Activated CD4-positive, alpha-beta T cell treated with anti-CD3 and anti-CD28 coated beads for 36 hours (primary cell): Measurements from ENCODE around the gene UBAP1L. TPM values are rescaled to one million over a fixed set of nuclear protein-coding genes. Genes with fewer than 3 reads are reported as not detected.
A peak's percentile ranks its signal among the peaks of the same experiment; 100 is the strongest.

Source experiments
- ATAC-seq: fragments of 200-7000 bp; cut with Tn5 transposase; one replicate; pipeline ENCODE4 v1.10.0; 2021; ENCODE audit warnings: mild to moderate bottlenecking, moderate library complexity
- CTCF ChIA-PET: fragments of 350-600 bp; sonication (Branson Sonifier 250); formaldehyde crosslinking; loops from one replicate; lab custom pipeline; 2021; ENCODE audit warnings: antibody characterized with exemption; lab: Charles Lee
- POLR2A ChIA-PET: fragments of 350-600 bp; sonication (Branson Sonifier 250); formaldehyde crosslinking; loops from one replicate; lab custom pipeline; 2021; ENCODE audit warnings: antibody characterized with exemption, inconsistent platforms; lab: Charles Lee
- DNase-seq: peaks from one replicate; pipeline ENCODE4 v3.0.0-alpha.2; 2020
- H3K27ac Mint-ChIP-seq: one replicate; pipeline ENCODE4 v1.8.0; 2021; ENCODE audit warnings: mixed read lengths
- H3K27me3 Mint-ChIP-seq: one replicate; pipeline ENCODE4 v1.8.0; 2021; ENCODE audit warnings: mixed read lengths
- H3K36me3 Mint-ChIP-seq: one replicate; pipeline ENCODE4 v1.8.0; 2021; ENCODE audit warnings: low read depth, mixed read lengths
- H3K4me1 Mint-ChIP-seq: one replicate; pipeline ENCODE4 v1.8.0; 2021; ENCODE audit warnings: mixed read lengths
- H3K4me3 Mint-ChIP-seq: one replicate; pipeline ENCODE4 v1.8.0; 2021; ENCODE audit warnings: mild to moderate bottlenecking, moderate library complexity, mixed read lengths
- H3K9me3 Mint-ChIP-seq: one replicate; pipeline ENCODE4 v1.8.0; 2021; ENCODE audit warnings: low read depth, mixed read lengths
- intact Hi-C, 2 experiments: fragments of 100-400 bp; cut with DNase I in 1 of 2; cut with micrococcal nuclease in 1 of 2; formaldehyde crosslinking; loops; one replicate each; pipeline versions ENCODE4 v1.14.2 to v1.15.1; 2022 to 2024; cut with DNase I, micrococcal nuclease
- total RNA-seq, 2 experiments: library from RNA; stranded (reverse); gene quantifications; one replicate each; pipeline ENCODE4 v1.2.3, GENCODE V29; 2021

The UBAP1L gene
- total RNA-seq, 2 experiments from 2014 or later: 2.7 to 3.2 TPM

DNA sequence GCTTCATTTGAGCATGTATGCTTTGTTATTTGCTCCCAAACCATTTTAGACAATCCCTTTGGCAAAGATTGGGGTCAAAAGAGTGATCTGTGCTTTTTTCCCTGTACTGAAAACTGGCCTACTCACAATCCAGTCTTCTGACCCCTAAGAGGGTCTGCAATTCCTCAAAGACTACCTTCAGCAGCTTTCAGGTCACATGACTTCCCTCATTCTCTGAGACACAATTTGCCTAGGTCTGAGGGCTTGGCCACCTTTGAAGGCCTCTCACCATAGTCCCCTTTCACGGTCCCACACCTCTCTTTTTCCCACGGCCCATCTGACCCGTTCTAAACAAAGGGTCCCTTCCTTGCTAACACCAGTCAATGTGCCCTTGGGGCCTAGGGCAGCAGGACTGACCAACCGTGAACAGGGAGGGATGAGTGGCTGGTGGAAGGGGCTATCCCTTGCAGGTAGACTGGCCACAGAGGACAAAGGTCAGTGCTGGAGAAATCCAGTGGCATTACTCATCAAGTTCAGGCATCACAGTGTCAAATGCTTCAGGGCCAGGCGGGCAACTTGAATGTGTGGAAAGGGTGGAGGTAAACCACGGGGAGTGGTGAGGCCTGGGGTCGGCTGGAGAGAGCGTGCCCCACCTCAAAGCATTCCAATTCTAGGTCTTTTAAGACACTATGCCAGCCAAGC, 58.0 kb downstream of the UBAP1L start:
- Mint-ChIP-seq H3K4me1 (no peaks in the 10 kb centered on the region), H3K27ac (no peak overlapping the region), H3K9me3 (no peaks in the 10 kb centered on the region), H3K36me3 (no peaks in the 10 kb centered on the region), H3K4me3 (no peak overlapping the region), H3K27me3 (no peaks in the 10 kb centered on the region)
- no peak for ATAC-seq
- intact Hi-C loops: no loop called here
- DNase-seq: no peak
- ChIA-PET POLR2A (no interaction called here), CTCF (interaction anchor here (0.5 to 1.5 kb wide), 4 partner anchors 16 to 1139 kb away, joined by 3 to 5 read pairs (median 3); no protein-coding TSS in a partner anchor)

DNA sequence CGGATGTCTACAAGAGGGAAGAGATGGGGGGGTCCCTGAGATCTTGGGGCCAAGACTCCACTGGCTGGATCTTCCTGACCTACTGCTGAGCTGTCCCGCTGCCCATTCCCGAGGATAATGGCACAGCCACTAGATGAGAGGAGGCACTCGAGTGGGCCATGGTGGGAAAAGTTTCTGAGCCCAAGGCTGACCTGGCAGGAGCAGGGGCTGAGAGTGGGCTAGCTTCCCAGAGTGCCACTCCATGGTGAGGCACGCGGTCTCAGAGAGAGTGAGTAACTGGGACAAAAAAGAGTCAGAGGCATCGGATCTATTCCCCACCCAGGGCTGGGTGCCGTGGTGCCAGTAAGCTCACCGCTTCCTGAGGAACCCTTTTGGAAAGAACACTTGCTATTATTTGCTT, 58.9 kb downstream of the UBAP1L start:
- no peaks in the 10 kb centered on the region for H3K27me3 Mint-ChIP-seq
- H3K9me3 Mint-ChIP-seq: no peaks in the 10 kb centered on the region
- ChIA-PET POLR2A (interaction anchor here (0.6 kb wide), 1 partner anchor 805 kb away, joined by 3 read pairs; no protein-coding TSS in a partner anchor), CTCF (interaction anchor here (0.8 to 2.0 kb wide), 9 partner anchors 12 to 244 kb away, joined by 3 to 5 read pairs (median 5); partner anchors contain the start of gene SLC51B)
- no peak for DNase-seq
- H3K36me3 Mint-ChIP-seq: no peaks in the 10 kb centered on the region
- H3K27ac Mint-ChIP-seq: no peak overlapping the region
- no peaks in the 10 kb centered on the region for H3K4me1 Mint-ChIP-seq
- no peak for ATAC-seq
- H3K4me3 Mint-ChIP-seq: no peak overlapping the region
- intact Hi-C loops: no loop called here

DNA sequence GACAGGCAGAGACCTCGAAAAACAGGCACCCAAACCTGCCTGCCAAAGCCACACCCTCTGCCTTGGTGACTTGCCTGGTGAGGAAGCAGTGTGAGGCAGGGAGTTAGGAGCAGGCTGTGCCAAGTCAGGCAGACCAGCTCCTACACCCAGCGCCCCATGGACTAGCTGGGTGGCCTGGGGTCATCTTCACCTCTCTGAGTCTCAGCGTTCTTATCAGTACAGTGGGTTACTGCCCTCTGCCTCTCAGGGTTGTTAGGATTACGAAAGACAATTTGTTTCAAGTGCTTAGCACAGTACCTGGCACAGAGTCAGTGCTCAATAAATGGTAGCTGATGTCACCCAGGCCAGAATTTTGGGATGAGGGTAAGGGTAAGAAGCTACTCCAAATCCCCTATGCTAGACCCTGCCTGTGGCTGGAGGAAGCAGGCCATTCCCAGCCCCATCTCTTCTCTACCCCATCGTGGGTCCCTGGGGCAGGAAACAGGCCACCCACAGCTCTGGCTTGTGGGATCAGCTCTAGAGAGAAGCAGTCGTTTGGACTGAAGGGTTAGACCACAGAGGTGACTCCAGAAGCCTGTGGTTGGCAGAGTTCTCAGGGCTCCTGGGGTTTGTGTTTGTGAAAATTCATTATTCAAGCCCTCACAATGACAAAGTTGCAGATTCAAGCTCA, 59.7 kb downstream of the UBAP1L start:
- DNase-seq: no peak
- Mint-ChIP-seq H3K27ac (no peak overlapping the region), H3K9me3 (no peaks in the 10 kb centered on the region), H3K4me1 (peaks cover 2% of the 10 kb centered on the region), H3K4me3 (no peak overlapping the region), H3K36me3 (no peaks in the 10 kb centered on the region), H3K27me3 (no peaks in the 10 kb centered on the region)
- ChIA-PET POLR2A (interaction anchor here (0.6 kb wide), 2 partner anchors 40 to 804 kb away, joined by 3 to 6 read pairs; no protein-coding TSS in a partner anchor), CTCF (interaction anchor here (0.6 to 2.0 kb wide), 16 partner anchors 9 to 1848 kb away, joined by 3 to 8 read pairs (median 5); partner anchors contain the start of gene SLC51B)
- no peak for ATAC-seq
- intact Hi-C loops: loop anchor here in 1 of 2 experiments (2.0 kb wide), 3 partner anchors 23 to 249 kb away; partner anchors contain the start of genes RNU5A-1 and RNU5B-1

DNA sequence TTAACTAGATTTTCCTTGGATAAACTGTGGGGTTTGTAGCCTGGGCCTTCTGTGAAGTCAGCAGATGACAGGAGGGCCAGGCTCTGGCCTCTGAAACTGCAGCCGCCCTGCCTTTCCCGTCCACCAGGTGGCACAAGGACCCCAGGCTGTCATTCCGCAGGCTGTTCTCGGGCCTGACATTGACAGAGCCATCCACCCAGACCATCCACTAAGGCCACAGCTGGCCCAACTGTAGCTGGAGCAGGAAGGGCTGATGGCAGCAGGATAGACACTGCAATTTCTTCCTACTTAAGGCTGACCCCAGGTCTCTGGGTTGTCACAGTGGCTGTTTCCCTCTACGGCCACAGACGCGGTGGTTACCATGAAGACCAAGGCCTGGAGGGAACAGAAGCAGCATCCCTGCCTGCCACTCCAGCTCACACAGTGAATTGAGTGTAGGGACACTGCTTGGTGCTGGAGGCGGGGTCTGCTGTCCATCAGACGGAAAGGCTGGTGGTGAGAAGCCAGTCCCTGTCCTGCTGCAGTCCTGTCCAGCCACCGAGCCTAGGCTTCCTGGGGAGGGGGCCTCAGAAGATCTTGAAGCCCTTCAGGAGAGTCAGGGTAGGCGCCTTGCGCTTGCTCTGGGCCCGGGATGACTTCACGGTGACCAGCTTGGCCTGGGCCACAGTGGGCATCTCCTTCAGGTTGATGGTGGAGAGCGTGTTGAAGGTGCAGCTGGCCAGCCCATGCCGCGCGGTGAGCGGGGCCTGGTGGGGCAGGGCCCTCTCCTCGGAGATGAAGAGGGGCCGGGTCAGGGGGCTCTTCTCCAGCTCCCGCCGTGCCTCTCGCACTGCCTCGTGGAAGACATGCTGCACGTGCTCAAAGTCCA, 60.4 kb downstream of the UBAP1L start:
- H3K27me3 Mint-ChIP-seq: no peaks in the 10 kb centered on the region
- H3K4me1 Mint-ChIP-seq: peaks cover 10% of the 10 kb centered on the region
- POLR2A ChIA-PET: interaction anchor here (0.6 kb wide), 1 partner anchor 41 kb away, joined by 6 read pairs; no protein-coding TSS in a partner anchor
- peak; percentile 57 for ATAC-seq
- CTCF ChIA-PET: interaction anchor here (0.5 to 2.0 kb wide), 16 partner anchors 8 to 1848 kb away, joined by 3 to 8 read pairs (median 4); no protein-coding TSS in a partner anchor
- no peak overlapping the region for H3K27ac Mint-ChIP-seq
- peak; percentile 79 for DNase-seq
- H3K36me3 Mint-ChIP-seq: no peaks in the 10 kb centered on the region
- intact Hi-C loops: loop anchor here (1.0 to 5.0 kb wide), 8 partner anchors 24 to 333 kb away; partner anchors contain the start of genes RNU5A-1 (in 1 of the 2) and RNU5B-1 (in 1 of the 2)
- no peak overlapping the region for H3K4me3 Mint-ChIP-seq
- no peaks in the 10 kb centered on the region for H3K9me3 Mint-ChIP-seq

DNA sequence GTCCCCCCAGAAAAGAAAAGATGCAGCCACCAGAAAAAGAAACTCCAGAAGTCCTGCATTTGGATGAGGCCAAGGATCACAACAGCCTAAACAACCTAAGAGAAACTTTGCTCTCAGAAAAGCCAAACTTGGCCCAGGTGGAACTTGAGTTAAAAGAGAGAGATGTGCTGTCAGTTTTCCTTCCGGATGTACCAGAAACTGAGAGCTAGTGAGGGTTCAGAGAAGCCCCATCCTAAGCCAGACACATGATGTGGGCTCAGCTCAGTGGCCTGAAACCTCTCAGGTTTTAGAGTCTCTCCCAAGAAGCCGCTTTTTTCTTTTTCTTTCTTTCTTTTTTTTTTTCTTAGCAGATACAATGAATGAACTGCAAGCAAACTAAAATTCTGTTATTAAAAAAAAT, 62.0 kb downstream of the UBAP1L start:
- intact Hi-C loops: loop anchor here (5.0 kb wide), 2 partner anchors 49 to 334 kb away; no protein-coding TSS in a partner anchor
- Mint-ChIP-seq H3K27ac (no peak overlapping the region), H3K4me1 (peaks cover 16% of the 10 kb centered on the region), H3K9me3 (no peaks in the 10 kb centered on the region), H3K36me3 (no peaks in the 10 kb centered on the region), H3K27me3 (no peaks in the 10 kb centered on the region), H3K4me3 (no peak overlapping the region)
- POLR2A ChIA-PET: interaction anchor here (0.6 kb wide), 1 partner anchor 235 kb away, joined by 7 read pairs; no protein-coding TSS in a partner anchor
- CTCF ChIA-PET: interaction anchor here (0.6 to 1.6 kb wide), 4 partner anchors 19 to 266 kb away, joined by 3 to 5 read pairs (median 5); no protein-coding TSS in a partner anchor
- no peak for ATAC-seq
- no peak for DNase-seq

DNA sequence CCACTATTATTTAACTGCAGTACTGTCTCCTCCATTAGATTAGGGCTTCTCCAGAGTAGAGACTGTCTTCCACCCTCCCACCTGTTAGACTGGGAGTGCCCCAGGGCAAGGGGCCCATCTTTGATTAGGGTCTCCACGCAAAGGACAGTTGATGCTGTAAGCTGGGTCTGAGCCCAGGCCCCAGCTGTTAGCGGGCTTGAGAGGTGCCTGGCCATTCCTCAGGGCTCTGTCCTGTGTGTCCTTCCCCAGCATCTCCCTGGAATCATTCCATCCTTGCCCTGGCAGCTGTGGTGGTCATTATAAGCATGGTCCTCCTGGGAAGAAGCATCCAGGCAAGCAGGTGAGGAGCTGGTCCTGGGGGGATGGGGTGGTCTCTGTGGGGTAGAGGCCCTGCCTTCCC, 63.7 kb downstream of the UBAP1L start:
- CTCF ChIA-PET: interaction anchor here (0.6 to 1.0 kb wide), 3 partner anchors 8 to 447 kb away, joined by 3 to 4 read pairs (median 3); no protein-coding TSS in a partner anchor

DNA sequence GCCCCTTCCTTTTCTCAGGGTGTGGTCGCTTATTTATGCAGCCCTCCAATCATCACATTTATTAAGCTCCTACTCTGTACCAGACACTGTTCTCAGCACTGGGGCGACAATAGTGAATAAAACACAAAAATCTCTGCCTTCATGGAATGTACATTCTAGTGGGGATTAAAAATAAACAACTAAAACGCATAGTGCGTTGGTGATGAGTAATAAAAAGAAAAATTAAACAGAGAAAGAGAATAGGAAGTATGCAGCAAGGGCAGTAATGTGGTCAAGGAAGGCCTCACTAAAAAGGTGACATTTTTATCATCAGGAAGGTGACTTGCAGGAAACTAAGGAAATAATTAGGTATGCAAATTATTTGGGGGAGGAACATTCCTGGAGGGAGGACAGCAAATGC, 64.7 kb downstream of the UBAP1L start:
- intact Hi-C loops: loop anchor here (5.0 kb wide), 2 partner anchors 52 to 337 kb away; no protein-coding TSS in a partner anchor
- CTCF ChIA-PET: no interaction called here
- no peaks in the 10 kb centered on the region for H3K36me3 Mint-ChIP-seq
- POLR2A ChIA-PET: no interaction called here
- no peaks in the 10 kb centered on the region for H3K9me3 Mint-ChIP-seq
- ATAC-seq: no peak
- H3K27ac Mint-ChIP-seq: no peak overlapping the region
- no peak overlapping the region for H3K4me3 Mint-ChIP-seq
- peaks cover 16% of the 10 kb centered on the region for H3K4me1 Mint-ChIP-seq
- H3K27me3 Mint-ChIP-seq: peaks cover 2% of the 10 kb centered on the region
- DNase-seq: no peak

More for the DNA sequence above, 63.7 kb downstream of the UBAP1L start:
- no peak overlapping the region for H3K27ac Mint-ChIP-seq
- H3K36me3 Mint-ChIP-seq: no peaks in the 10 kb centered on the region
- DNase-seq: no peak
- H3K4me1 Mint-ChIP-seq: peaks cover 16% of the 10 kb centered on the region
- peaks cover 2% of the 10 kb centered on the region for H3K27me3 Mint-ChIP-seq
- intact Hi-C loops: loop anchor here (5.0 kb wide), 2 partner anchors 51 to 336 kb away; no protein-coding TSS in a partner anchor
- H3K4me3 Mint-ChIP-seq: no peak overlapping the region
- H3K9me3 Mint-ChIP-seq: no peaks in the 10 kb centered on the region
- POLR2A ChIA-PET: interaction anchor here (0.5 to 1.2 kb wide), 2 partner anchors 253 to 945 kb away, joined by 3 to 6 read pairs; partner anchors contain the start of gene RNU5B-1
- no peak for ATAC-seq

DNA sequence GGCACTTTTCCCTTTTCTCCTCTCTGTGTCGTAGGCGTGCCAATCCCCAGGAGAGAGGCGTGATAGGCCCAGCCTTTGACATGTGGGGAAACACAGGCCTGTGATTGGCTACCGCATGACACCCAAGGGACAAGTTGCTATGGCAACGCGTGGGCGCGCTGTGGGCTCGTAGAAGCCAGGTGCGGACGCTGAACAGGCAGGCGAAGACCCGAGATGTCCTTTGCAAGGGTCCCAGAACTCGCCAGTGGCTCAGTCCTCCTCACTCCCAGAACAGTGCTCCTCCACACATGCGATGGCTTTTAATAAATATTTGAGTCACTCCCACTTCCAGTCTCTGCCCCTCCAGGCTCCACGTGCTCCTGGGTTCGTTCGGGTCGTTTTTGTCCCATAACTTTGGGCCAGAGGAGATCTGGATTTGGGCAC, 65.6 kb downstream of the UBAP1L start:
- peaks cover 16% of the 10 kb centered on the region for H3K4me1 Mint-ChIP-seq
- H3K27ac Mint-ChIP-seq: no peak overlapping the region
- intact Hi-C loops: loop anchor here in 1 of 2 experiments (1.0 kb wide), 2 partner anchors 20 to 225 kb away; partner anchors contain the start of gene MTFMT
- DNase-seq (peak; percentile 94), ATAC-seq (peak; percentile 98)
- H3K9me3 Mint-ChIP-seq: no peaks in the 10 kb centered on the region
- peaks cover 2% of the 10 kb centered on the region for H3K27me3 Mint-ChIP-seq
- CTCF ChIA-PET: interaction anchor here (0.7 kb wide), 1 partner anchor 35 kb away, joined by 3 read pairs; no protein-coding TSS in a partner anchor
- POLR2A ChIA-PET: no interaction called here
- H3K4me3 Mint-ChIP-seq: peak overlapping the region; percentile 8
- no peaks in the 10 kb centered on the region for H3K36me3 Mint-ChIP-seq

DNA sequence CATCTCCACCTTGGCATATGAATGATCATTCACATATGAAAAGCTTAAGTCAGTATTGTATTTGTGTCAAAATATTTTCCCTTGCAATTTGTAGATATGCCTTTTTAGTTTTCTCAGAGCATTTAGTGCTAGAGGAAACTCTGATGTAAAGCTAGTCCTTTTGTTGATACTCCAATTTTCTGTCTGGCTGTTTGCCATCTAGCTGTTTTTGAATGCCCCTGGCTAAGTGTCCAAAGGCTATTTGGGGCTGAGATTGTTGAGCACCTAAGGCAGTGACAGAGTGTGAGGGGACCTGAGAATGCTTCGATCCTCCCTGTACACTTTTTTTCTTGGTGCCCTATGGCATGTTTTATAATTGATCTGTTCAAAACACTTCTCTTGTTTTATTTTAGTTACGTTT, 66.8 kb downstream of the UBAP1L start:
- Mint-ChIP-seq H3K27ac (no peak overlapping the region), H3K27me3 (peaks cover 2% of the 10 kb centered on the region), H3K9me3 (no peaks in the 10 kb centered on the region), H3K4me3 (no peak overlapping the region), H3K4me1 (peaks cover 21% of the 10 kb centered on the region), H3K36me3 (no peaks in the 10 kb centered on the region)
- ATAC-seq: no peak
- no peak for DNase-seq
- ChIA-PET CTCF (interaction anchor here (1.3 to 2.9 kb wide), 2 partner anchors 14 to 56 kb away, joined by 3 to 10 read pairs; no protein-coding TSS in a partner anchor), POLR2A (interaction anchor here (0.6 kb wide), 1 partner anchor 383 kb away, joined by 3 read pairs; no protein-coding TSS in a partner anchor)
- intact Hi-C loops: no loop called here
